Measurements from ENCODE around the gene BPIFB2. TPM values are rescaled to one million over a fixed set of nuclear protein-coding genes. Genes with fewer than 3 reads are reported as not detected.

The BPIFB2 gene
- total RNA-seq, 4 donors from 2014 or later = 0.19 to 93.5 (median 1.6) TPM; not detected in 1

DNA sequence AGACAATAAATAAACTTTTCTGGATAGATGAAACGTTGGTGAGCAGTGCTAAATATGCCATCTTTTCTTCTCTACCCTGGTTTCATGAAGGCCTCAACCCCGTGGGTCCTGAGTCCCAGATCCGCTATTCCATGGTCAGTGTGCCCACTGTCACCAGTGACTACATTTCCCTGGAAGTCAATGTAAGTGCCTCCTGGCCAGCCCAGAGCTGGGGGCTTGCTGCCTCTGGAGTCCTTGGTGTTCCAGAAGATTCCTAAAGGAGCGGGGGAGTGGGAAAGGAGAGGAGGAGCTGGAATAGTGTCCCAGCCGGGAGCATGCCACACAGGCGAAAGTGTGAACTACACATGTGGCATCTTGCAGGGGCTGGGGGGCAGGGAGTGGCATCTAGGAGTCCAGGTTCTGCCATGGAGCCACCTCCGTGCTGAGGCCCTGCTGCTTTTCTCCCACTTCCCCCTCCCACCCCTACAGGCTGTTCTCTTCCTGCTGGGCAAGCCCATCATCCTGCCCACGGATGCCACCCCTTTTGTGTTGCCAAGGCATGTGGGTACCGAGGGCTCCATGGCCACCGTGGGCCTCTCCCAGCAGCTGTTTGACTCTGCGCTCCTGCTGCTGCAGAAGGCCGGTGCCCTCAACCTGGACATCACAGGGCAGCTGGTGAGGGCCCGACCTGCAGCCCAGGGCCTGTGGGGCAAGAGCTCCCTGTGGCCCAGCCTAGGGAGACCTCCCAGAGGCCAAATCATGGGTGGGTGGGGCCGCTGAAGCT, 10.8 kb downstream of the BPIFB2 start:
- no peaks in the 10 kb centered on the region for H3K36me3 ChIP-seq
- intact Hi-C loops (cut with DNase I) = no loop called here
- H3K9me3 ChIP-seq = no peaks in the 10 kb centered on the region
- no peaks in the 10 kb centered on the region for H3K4me1 ChIP-seq
- H3K4me3 ChIP-seq = no peak overlapping the region
- no peak for DNase-seq
- WGBS, 2 donors = 48 to 66% methylated on average over 6 to 9 of the region's 14 CpGs
- peaks cover 0 to 47% (median 0%) of the 10 kb centered on the region in 4 donors for H3K27me3 ChIP-seq
- TF ChIP-seq CTCF (IDR thresholded peaks at IDR 0.05) = no peak
- TF ChIP-seq POLR2A (IDR thresholded peaks at IDR 0.05) = no peak
- no peak overlapping the region for H3K27ac ChIP-seq

DNA sequence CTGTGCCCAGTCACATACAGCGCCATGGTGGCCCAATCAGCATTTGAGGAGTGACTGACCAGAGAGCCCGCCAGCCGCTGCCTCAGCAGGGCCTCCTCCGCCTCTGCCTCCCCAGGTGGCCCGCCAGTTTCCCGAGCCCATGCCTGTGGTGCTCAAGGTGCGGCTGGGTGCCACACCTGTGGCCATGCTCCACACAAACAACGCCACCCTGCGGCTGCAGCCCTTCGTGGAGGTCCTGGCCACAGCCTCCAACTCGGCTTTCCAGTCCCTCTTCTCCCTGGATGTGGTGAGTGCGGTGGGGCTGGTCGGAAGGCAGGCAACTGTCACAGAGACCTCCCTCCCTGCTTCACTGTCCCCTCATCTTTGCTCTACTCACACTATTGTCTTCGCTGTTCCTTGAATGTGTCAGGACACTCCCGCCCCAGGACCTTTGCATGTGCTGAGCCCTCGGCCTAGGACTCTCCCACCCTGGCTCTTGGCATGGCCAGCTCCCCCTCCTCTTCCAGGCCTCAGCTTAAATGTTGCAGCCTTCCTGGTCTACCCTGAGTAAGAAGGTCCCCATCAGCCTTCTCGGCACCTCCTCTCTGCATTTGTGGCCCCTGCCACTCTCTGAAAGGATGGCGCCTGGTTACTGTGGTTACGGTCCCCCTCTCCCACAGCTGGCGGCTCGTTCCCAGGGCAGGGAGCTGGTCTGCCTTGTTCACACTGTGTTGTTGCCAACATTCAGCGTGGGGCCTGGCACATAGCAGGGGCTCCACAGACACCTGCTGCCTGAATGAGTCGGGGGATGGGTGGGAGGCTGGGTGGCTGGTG, 12.2 kb downstream of the BPIFB2 start:
- WGBS, 2 donors = 88 to 89% methylated on average over 10 to 13 of the region's 23 CpGs
- DNase-seq = no peak

DNA sequence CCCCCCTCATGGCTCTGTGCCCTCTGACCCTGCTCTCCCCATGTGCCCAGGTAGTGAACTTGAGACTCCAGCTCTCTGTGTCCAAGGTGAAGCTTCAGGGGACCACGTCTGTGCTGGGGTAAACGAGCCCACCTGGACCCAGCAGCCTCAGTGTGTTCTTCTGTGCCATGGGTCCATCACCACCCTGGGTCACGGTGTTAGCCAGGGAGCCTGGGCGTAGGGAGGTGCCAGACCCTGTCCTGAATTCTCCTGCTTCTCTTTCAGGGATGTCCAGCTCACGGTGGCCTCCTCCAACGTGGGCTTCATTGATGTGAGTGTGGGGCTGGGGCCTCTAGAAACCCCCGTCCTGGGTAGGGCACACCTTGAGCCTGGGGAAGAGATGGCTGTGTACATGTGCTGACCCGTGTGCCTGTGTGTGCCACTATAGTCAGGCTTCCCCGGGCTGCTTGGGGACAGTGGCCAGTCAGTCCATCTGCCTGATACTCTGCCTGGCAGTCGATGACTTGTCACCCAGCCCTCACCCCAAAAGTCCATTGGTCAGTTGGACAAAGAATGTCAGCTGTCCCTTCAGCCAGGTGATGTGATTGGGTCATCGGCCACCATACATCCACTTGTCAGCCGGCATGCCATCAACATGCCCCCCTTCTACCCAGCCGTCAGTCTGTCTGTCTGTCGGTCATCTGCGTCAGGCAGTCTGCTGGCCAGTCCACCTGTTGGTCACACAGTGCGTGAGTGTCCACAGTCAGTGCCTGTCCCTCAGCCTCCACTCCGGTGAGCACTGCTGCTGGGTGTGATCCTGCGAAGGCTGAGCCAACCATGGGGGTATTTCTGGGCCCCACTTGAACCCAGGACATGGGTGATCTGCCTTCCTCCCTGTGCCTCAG, 13.0 kb downstream of the BPIFB2 start:
- Histone ChIP-seq H3K4me1 (no peaks in the 10 kb centered on the region), H3K27ac (no peak overlapping the region), H3K4me3 (no peak overlapping the region), H3K9me3 (no peaks in the 10 kb centered on the region), H3K36me3 (no peaks in the 10 kb centered on the region), H3K27me3 (peaks cover 0 to 26% (median 0%) of the 10 kb centered on the region in 4 donors)
- intact Hi-C loops (cut with DNase I) = no loop called here
- TF ChIP-seq POLR2A (IDR thresholded peaks at IDR 0.05) = no peak
- TF ChIP-seq CTCF (IDR thresholded peaks at IDR 0.05) = no peak
- WGBS, 2 donors = 88 to 90% methylated on average over 8 of the region's 18 CpGs
- DNase-seq = no peak

More for the DNA sequence above, 12.2 kb downstream of the BPIFB2 start:
- Histone ChIP-seq H3K27me3 (peaks cover 0 to 34% (median 0%) of the 10 kb centered on the region in 4 donors), H3K27ac (no peak overlapping the region), H3K36me3 (no peaks in the 10 kb centered on the region), H3K9me3 (no peaks in the 10 kb centered on the region), H3K4me1 (no peaks in the 10 kb centered on the region), H3K4me3 (no peak overlapping the region)
- intact Hi-C loops (cut with DNase I) = no loop called here
- TF ChIP-seq CTCF (IDR thresholded peaks at IDR 0.05) = no peak
- no peak for TF ChIP-seq POLR2A (IDR thresholded peaks at IDR 0.05)

DNA sequence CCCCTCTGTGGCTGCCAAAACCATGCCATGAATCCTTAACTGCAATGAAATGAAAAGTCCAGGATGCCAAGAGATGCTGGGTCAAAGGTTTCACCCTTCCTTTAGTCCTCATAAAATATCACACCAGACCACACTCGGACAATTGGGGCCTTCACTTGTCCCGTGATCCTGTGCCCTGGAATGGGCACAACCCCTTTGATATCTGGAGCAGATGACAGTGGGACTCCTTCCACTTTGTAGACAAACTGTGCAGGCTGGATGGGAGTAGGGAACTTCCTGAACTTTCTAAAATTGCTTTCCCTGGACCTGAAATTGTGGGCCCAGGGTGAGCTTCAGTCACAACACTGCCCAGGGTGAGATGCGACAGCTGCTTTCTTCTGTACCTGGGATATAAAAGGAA, 14.4 kb downstream of the BPIFB2 start:
- H3K36me3 ChIP-seq = no peaks in the 10 kb centered on the region
- peaks cover 0 to 16% (median 0%) of the 10 kb centered on the region in 4 donors for H3K27me3 ChIP-seq
- no peak for DNase-seq
- TF ChIP-seq POLR2A (IDR thresholded peaks at IDR 0.05) = no peak
- TF ChIP-seq CTCF (IDR thresholded peaks at IDR 0.05) = no peak
- intact Hi-C loops (cut with DNase I) = no loop called here
- 37 to 75% methylated on average over 2 to 3 of the region's 3 CpGs for WGBS, 2 donors
- H3K4me3 ChIP-seq = no peak overlapping the region
- H3K4me1 ChIP-seq = no peaks in the 10 kb centered on the region
- H3K9me3 ChIP-seq = no peaks in the 10 kb centered on the region
- no peak overlapping the region for H3K27ac ChIP-seq
